Breast epithelium (tissue), 4 donors: ENCODE results near the gene HOXB9. TPM values are rescaled to one million over a fixed set of nuclear protein-coding genes. Genes with fewer than 3 reads are reported as not detected.

Experiments
- DNase-seq, 2 donors: peaks; one replicate each; pipeline ENCODE4 v3.0.0-alpha.2; 2019; ENCODE audit warnings: low spot score in 2 of 2
- H3K27ac ChIP-seq, 2 donors: fragments of 200-600 bp; sonication (generic) in 1 of 2; one replicate each; pipeline ENCODE4 v1.5.1; 2016 to 2019; ENCODE audit warnings: mild to moderate bottlenecking in 1 of 2
- H3K27me3 ChIP-seq, 2 donors: fragments of 200-600 bp; sonication (generic) in 1 of 2; one replicate each; pipeline versions ENCODE4 v1.5.1 to v1.6.0; 2017 to 2019; ENCODE audit warnings: control low read depth in 1 of 2, mild to moderate bottlenecking in 1 of 2
- H3K36me3 ChIP-seq: fragments of 200-600 bp; one replicate; pipeline ENCODE4 v1.5.1; 2019
- H3K4me1 ChIP-seq, 2 donors: fragments of 200-600 bp; sonication (generic); one replicate each; pipeline ENCODE4 v1.5.1; 2016 to 2019; ENCODE audit warnings: control low read depth in 1 of 2
- H3K4me3 ChIP-seq, 3 donors: fragments of 200-600 bp; sonication (generic); 1 replicate in 2 of 3; 2 replicates in 1 of 3; pipeline ENCODE4 v1.5.1; 2016 to 2019; ENCODE audit warnings: mild to moderate bottlenecking in 3 of 3, moderate library complexity in 2 of 3
- H3K9me3 ChIP-seq, 2 donors: fragments of 200-600 bp; sonication (generic) in 1 of 2; one replicate each; pipeline ENCODE4 v1.5.1; 2016 to 2019; ENCODE audit warnings: control low read depth in 1 of 2
- POLR2A ChIP-seq: fragments of 450-650 bp; IDR thresholded peaks from one replicate; pipeline ENCODE4 v1.6.1; 2016; ENCODE audit warnings: antibody characterized with exemption, mild to moderate bottlenecking, moderate library complexity
- POLR2AphosphoS5 ChIP-seq, 3 donors: sonication (generic); formaldehyde crosslinking; IDR thresholded peaks; one replicate each; pipeline ENCODE4 v1.6.1; 2017; ENCODE audit warnings: antibody characterized with exemption in 3 of 3
- intact Hi-C: fragments of 100-400 bp; cut with DNase I; formaldehyde crosslinking; loops from one replicate; pipeline ENCODE4 v1.15.1; 2023; ENCODE audit warnings: low total_unique reads
- total RNA-seq, 3 donors: library from RNA; depleted of rRNA; stranded (reverse); fragments of >200 nt; gene quantifications; one replicate each; pipeline ENCODE4 v1.1.0, GENCODE V29; 2016
- TF ChIP-seq, protein P1 (sequence below), 3 donors: fragments of 450-650 bp; IDR thresholded peaks; one replicate each; pipeline ENCODE4 v1.5.1; 2016 to 2017; ENCODE audit warnings: antibody characterized with exemption in 3 of 3, mild to moderate bottlenecking in 3 of 3, moderate library complexity in 3 of 3

HOXB9 gene
- total RNA-seq, 3 donors from 2014 or later, result 0.32 to 0.44 (median 0.33) TPM

- Histone ChIP-seq H3K9me3 (no peaks in the 10 kb centered on the region), H3K36me3 (no peaks in the 10 kb centered on the region), H3K27me3 (peaks cover 21 to 100% of the 10 kb centered on the region in 2 donors), H3K4me3 (no peak overlapping the region), H3K4me1 (peaks cover 14 to 18% of the 10 kb centered on the region in 2 donors), H3K27ac (no peak overlapping the region)
- TF ChIP-seq, protein P1, sequence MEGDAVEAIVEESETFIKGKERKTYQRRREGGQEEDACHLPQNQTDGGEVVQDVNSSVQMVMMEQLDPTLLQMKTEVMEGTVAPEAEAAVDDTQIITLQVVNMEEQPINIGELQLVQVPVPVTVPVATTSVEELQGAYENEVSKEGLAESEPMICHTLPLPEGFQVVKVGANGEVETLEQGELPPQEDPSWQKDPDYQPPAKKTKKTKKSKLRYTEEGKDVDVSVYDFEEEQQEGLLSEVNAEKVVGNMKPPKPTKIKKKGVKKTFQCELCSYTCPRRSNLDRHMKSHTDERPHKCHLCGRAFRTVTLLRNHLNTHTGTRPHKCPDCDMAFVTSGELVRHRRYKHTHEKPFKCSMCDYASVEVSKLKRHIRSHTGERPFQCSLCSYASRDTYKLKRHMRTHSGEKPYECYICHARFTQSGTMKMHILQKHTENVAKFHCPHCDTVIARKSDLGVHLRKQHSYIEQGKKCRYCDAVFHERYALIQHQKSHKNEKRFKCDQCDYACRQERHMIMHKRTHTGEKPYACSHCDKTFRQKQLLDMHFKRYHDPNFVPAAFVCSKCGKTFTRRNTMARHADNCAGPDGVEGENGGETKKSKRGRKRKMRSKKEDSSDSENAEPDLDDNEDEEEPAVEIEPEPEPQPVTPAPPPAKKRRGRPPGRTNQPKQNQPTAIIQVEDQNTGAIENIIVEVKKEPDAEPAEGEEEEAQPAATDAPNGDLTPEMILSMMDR (IDR thresholded peaks at IDR 0.05), result no peak
- no peak for TF ChIP-seq POLR2A
- TF ChIP-seq POLR2AphosphoS5 (IDR thresholded peaks at IDR 0.05), result no peak
- intact Hi-C loops, result no loop called here
- DNase-seq, result no peak
Observed at GRCh38 chr17:48623583-48623982, 2.6 kb downstream of the HOXB9 start.

GRCh38 chr17:48622857-48623256, 3.3 kb downstream of the HOXB9 start:
- intact Hi-C loops, result no loop called here
- Histone ChIP-seq H3K4me3 (no peak overlapping the region), H3K27me3 (peaks cover 21 to 100% of the 10 kb centered on the region in 2 donors), H3K27ac (no peak overlapping the region), H3K4me1 (peaks cover 14 to 18% of the 10 kb centered on the region in 2 donors), H3K9me3 (no peaks in the 10 kb centered on the region), H3K36me3 (no peaks in the 10 kb centered on the region)
- TF ChIP-seq, protein P1 (IDR thresholded peaks at IDR 0.05), result no peak
- DNase-seq, result no peak

DNA sequence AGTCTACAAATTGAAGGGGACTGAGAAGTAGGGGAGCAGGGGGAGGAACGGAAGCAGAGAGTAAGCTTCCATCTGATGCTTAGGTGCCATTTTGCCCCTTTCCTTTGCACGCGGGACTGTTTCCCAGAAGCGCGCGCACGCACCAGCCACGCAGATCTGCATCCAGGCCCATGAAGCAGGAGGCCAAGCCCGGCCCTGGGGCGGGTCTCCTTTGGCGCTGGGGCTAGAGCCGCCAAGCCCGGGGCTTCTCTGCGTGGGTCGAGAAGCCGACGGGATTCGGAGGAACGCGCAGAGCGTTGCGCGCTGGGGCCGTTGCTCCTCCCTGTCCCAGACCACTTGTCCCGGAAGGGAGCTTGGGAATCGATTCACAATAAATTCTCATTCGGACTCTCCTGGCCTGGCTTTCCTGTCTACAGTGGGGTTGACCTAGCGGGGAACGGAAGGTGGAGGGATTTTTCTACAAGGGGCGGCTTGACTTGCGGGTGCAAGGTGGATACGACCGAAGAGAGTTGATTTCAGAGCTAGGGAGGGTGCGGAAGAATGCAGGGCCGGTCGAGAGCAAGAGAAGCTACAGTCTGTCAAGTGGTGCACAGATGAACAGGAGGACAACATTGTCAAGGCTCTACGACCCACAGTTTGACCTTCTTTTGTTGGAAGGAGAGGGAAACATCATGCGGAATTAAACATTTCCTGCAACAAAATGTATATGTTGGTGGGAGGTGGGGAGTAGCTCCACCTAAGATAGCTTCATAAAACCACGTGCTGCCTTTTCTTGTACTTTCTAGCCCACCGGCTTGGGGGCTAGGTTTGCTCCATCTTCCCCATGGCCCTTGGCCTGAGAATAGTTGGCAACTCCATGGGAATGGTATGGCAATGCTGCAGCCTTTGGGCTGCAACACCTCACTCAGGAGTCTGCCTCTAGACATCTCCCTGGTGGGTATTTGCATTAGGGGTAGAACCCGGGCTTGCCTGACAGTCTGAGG, 4.5 kb downstream of the HOXB9 start:
- intact Hi-C loops, result no loop called here
- DNase-seq, result no peak
- peaks cover 16 to 100% of the 10 kb centered on the region in 2 donors for H3K27me3 ChIP-seq
- peaks cover 14 to 17% of the 10 kb centered on the region in 2 donors for H3K4me1 ChIP-seq
- no peak overlapping the region for H3K4me3 ChIP-seq
- TF ChIP-seq, protein P1 (IDR thresholded peaks at IDR 0.05), result no peak
- no peak for TF ChIP-seq POLR2AphosphoS5 (IDR thresholded peaks at IDR 0.05)
- no peak for TF ChIP-seq POLR2A
- no peak overlapping the region for H3K27ac ChIP-seq
- no peaks in the 10 kb centered on the region for H3K9me3 ChIP-seq
- H3K36me3 ChIP-seq, result no peaks in the 10 kb centered on the region

DNA sequence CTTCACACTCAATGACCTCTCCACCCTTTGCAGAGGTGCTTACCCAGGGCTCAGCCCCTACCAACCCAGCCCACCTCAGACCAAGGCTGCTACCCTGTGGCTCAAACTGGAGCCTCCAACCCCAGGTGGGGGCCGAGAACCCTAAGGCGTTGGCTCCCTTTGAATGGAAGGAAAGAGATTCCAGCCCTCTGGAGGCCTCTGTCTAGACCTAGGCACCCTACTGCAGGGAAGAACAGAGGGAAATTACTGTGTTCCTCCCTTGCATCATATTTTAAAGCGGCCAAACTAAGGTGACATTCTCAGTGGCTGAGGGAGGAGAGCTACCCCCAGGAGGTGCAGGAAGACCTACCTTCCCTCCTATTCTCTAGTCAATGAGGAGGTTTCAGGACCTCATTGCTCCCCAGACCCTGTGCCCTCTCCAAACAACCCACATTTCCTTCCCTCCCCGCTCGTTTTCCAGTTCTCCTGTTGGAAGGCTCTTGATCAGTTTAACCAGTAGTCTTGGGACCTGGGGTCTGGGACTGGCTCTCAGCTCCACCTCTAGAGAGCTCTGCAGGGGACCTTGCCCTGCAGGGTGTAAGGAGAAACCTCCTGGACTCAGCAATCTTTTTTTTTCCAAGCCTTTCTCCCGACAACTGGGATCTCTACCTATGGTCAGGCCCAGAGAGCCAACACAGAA, 5.6 kb downstream of the HOXB9 start:
- H3K27me3 ChIP-seq, result peaks cover 16 to 100% of the 10 kb centered on the region in 2 donors
- H3K4me1 ChIP-seq, result peaks cover 8 to 9% of the 10 kb centered on the region in 2 donors
- no peak overlapping the region for H3K27ac ChIP-seq
- H3K4me3 ChIP-seq, result no peak overlapping the region
- intact Hi-C loops, result no loop called here
- no peaks in the 10 kb centered on the region for H3K36me3 ChIP-seq
- TF ChIP-seq POLR2AphosphoS5 (IDR thresholded peaks at IDR 0.05) (no peak), POLR2A (no peak)
- TF ChIP-seq, protein P1 (IDR thresholded peaks at IDR 0.05), result no peak
- no peaks in the 10 kb centered on the region for H3K9me3 ChIP-seq
- no peak for DNase-seq
